HEK293 (cell line): ENCODE data around the gene LIMK1.

Source experiments
- CTCF ChIP-seq: fragments of 450-650 bp; formaldehyde crosslinking; IDR thresholded peaks from 2 replicates; pipeline ENCODE4 v1.5.1; 2016; ENCODE audit warnings: missing biosample characterization, missing genetic modification characterization
- YY2 ChIP-seq: fragments of 450-650 bp; formaldehyde crosslinking; IDR thresholded peaks from 2 replicates; pipeline ENCODE4 v1.5.1; 2016; ENCODE audit warnings: missing biosample characterization, missing genetic modification characterization
- ZBTB10 ChIP-seq: fragments of 450-650 bp; formaldehyde crosslinking; IDR thresholded peaks from 2 replicates; pipeline ENCODE4 v1.5.1; 2016; ENCODE audit warnings: missing biosample characterization, missing genetic modification characterization
- ZBTB7A ChIP-seq: fragments of 450-650 bp; formaldehyde crosslinking; IDR thresholded peaks from 2 replicates; pipeline ENCODE4 v1.5.1; 2016; ENCODE audit warnings: low read depth, missing biosample characterization, missing genetic modification characterization
- ZNF530 ChIP-seq: fragments of 450-650 bp; formaldehyde crosslinking; IDR thresholded peaks from 2 replicates; pipeline ENCODE4 v1.5.1; 2016; ENCODE audit warnings: low read depth, missing biosample characterization, missing genetic modification characterization
- ZXDB ChIP-seq: fragments of 450-650 bp; formaldehyde crosslinking; IDR thresholded peaks from 2 replicates; pipeline ENCODE4 v1.5.1; 2016; ENCODE audit warnings: missing biosample characterization, missing genetic modification characterization

GRCh38 chr7:74057987-74058386 lies 25.6 kb upstream of the LIMK1 start:
- TF ChIP-seq ZXDB: no peak
- no peak for TF ChIP-seq ZNF530 (tag by site-specific recombination)
- no peak for TF ChIP-seq CTCF (tag by site-specific recombination)
- no peak for TF ChIP-seq YY2 (tag by site-specific recombination)
- TF ChIP-seq ZBTB10 (tag by site-specific recombination): no peak
- TF ChIP-seq ZBTB7A (tag by site-specific recombination): no peak
